SIG-M5 treated with dmso at 0.1 percent for 504 hours (cell line): ENCODE measurements around the gene ANXA9.

Experiments
- DNase-seq: peaks from one replicate; lab custom pipeline; 2025; ENCODE audit not compliant: unreplicated experiment; lab: John Stamatoyannopoulos, UW

ANXA9 gene

GRCh38 chr1:150974580-150975478 is 7.3 kb upstream of the ANXA9 start, which contains the start of gene CERS2:
Gene CERS2 (minus strand): TSS chr1:150974835. CDS start chr1:150969090, 5,745 bp downstream.
- peak; percentile 73 for DNase-seq

DNA sequence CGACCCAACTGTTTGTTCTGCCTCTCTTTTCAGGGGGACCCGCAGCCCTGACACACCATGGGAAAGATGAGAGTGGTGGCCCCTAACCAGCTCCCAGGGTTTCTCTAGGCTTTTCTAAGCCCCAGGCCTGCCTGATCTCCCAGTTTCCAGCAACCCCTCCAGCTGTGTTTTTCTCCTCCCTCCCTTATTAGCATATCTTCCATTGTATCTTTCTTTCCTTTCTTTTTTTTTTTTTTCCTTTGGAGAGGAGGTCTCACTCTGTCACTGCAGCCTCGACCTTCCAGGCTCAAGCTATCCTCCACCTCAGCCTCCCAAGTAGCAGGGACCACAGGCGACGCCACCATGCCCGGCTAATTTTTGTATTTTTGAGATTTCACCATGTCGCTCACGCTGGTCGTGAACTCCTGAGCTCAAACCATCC is 5.7 kb upstream of the ANXA9 start:
- DNase-seq: no peak

DNA sequence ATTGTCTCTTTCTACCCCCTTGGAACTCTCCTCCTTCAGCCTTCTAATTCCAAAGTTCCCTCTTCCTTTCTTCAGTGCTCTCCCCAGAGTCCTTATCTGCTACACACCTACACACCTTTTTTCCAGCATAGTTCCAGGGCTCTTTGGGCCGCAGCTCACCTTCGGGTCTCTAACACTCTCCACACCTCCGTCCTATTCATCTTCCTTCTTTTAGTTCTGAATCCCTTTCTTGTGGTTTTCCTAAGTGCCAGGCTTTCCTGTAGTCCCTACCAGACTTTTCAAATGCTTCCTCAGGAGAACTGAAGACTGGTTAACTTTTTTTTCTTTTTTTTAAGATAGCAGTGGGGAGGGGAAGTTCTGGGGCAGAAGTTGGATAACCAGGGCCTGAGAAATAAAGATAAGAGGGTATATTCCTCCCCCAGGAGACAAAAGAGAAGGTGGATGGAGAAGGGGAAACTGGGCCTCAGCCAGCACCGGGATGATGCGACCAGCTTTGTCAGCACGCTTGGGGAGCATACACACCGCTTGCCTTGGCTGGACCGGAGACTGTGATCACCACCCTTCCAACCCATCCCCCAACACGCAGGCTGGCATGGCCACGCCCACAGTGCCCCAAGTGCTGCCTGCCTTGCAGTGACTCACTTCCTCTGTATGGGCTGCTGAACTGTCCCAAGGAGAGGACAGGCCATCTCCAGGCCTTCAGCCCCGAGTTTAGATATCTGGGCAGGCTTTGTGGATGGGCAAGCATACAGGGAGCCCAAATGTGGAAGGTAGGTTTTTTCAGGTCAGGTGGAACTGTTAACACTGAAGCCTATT is 5.0 kb upstream of the ANXA9 start:
- peak; percentile 88 for DNase-seq

GRCh38 chr1:150979092-150980056 is 2.7 kb upstream of the ANXA9 start:
- peak; percentile 96 for DNase-seq

GRCh38 chr1:150981177-150981804 is 801 bp upstream of the ANXA9 start:
- peak; percentile 57 for DNase-seq

DNA sequence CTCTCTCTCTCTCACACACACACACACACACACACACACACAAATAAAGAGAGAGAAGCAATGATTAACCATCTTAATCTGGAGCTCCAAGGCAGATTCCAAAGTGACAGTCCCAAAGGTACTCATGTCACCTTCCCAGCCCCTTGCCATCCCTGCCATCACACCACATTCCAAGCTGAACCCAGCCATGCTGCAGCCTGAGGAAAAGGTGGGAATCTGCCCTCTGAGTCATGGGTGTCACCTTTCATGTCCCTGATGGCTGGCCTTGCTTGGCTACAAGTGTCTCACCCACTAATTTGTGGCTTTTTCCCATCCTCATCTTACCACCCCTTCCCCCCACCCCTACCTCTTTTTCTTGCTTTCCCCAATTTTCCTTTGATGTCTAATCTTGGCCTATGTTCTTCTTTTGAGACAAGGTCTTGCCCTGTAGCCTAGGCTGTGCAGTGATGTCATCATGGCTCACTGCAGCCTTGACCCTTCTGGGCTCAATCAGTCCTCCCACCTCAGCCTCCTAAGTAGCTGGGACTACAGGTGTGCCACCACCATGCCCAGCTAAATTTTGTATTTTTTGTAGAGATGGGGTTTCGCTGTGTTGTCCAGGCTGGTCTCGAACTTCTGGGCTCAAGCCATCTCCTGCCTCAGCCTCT is 3.2 kb downstream of the ANXA9 start:
- no peak for DNase-seq

DNA sequence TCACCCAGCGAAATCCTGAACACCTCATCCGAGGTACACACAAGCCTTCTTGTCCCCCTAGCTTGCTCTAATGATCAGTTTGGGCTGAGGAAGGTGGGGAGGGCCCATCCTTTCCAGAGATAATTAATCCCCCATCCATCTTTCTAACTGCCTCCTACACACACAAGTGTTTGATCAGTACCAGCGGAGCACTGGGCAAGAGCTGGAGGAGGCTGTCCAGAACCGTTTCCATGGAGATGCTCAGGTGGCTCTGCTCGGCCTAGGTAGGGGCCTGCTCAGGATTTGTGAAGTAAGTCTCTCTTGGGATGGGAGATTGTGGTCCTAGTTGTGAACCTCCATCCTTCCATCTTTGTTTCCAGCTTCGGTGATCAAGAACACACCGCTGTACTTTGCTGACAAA is 5.8 kb downstream of the ANXA9 start:
- DNase-seq: no peak

- DNase-seq: no peak
Observed at GRCh38 chr1:150992626-150993025, 10.5 kb downstream of the ANXA9 start.

DNA sequence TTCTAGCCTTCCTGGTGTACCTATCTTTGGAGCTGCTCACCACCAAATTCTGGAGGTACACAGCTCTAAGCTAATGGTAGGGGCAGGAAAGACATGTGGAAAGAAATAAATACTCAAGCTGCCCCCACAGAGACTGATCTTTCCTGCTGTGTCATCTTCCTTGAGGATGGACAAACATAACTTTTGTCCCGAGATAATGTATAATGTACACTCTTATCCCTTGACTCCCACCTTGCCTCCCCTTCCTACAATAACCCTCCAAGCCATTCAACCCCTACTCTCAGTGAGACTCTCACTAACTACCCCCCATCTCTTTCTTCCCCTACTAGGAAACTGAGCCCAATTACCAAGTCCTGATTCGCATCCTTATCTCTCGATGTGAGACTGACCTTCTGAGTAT is 12.2 kb downstream of the ANXA9 start:
- DNase-seq: no peak

- DNase-seq: no peak
Observed at GRCh38 chr1:150995460-150995859, 13.4 kb downstream of the ANXA9 start.

DNA sequence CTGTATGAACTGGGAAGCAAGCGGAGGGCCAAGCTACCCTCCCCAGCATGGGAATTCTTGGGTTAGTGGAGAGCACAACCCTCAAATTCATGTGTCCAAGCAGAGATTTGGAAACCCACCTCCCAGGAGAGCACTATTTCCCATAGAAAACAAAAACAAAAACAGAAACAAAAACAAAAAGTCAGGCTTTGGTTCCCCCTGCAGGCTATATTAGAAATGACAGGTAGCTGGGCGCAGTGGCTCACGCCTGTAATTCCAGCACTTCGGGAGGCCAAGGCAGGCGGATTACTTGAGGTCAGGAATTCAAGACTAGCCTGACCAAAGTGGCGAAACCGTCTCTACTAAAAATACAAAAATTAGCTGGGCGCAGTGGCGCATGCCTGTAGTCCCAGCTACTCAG is 13.8 kb downstream of the ANXA9 start:
- no peak for DNase-seq

GRCh38 chr1:150997126-150997872 is 15.2 kb downstream of the ANXA9 start:
- no peak for DNase-seq

GRCh38 chr1:150997949-150998348 is 15.9 kb downstream of the ANXA9 start:
- DNase-seq: no peak

GRCh38 chr1:150999051-150999674 is 17.1 kb downstream of the ANXA9 start:
- no peak for DNase-seq

- no peak for DNase-seq
Observed at GRCh38 chr1:150999926-151000325, 17.8 kb downstream of the ANXA9 start.

- no peak for DNase-seq
Observed at GRCh38 chr1:151000408-151000807, 18.3 kb downstream of the ANXA9 start.

- DNase-seq: peak; percentile 61
Observed at GRCh38 chr1:151001602-151002001, 19.5 kb downstream of the ANXA9 start.

- peak; percentile 61 for DNase-seq
Observed at GRCh38 chr1:151002051-151002450, 20.0 kb downstream of the ANXA9 start.

DNA sequence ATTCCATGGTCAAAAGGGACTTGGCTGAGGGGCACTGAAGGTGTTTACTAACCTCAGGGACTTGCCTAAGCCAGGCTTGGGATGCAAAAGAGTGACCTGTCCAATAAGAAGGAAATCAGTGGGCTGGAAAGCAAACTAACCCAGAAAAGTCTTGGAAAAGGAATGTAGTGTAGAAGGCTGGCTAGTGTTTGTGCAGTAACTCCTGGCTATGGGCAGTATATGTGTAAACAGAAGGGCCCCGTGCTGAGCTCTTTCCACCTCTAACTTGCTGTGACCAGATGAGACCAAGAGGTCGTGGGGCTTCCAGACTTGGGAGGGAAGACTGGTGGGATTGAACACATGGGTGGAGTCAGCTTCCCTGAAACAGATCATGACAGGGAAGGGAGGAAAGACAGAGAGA is 20.5 kb downstream of the ANXA9 start:
- no peak for DNase-seq
